ENCODE results near the gene CLEC4E.
"Not testable (repeated sequence)": the region's sequence is repeated elsewhere in the genome, so short reads cannot be mapped to it uniquely, and the experiment has no call there.

Gene CLEC4E

GRCh38 chr12:8540831-8541230 lies at the start of gene CLEC4E:
Gene CLEC4E, minus strand, starts transcription at chr12:8540905. Its CDS starts 108 bp downstream, at chr12:8540797.
- not testable (repeated sequence) for DNase-seq

DNA sequence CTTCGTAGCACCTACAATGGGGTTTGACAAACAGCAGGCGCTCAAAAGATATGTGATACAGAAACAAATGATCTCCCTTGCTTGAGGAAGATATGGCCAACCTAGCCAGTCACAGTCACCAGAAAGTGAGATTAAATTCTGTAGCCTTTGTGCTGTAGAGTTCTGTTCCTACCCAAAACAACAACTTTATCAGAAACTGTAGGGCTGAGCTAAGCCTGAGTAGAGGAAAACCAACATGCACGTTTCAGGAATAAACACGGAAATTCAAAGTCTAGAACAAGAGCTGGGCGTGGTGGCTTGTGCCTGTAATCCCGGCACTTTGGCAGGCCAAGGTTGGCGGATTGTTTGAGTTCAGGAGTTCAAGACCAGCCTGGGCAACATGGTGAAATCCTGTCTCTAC lies 49.0 kb upstream of the CLEC4E start:
- no peak for DNase-seq

DNA sequence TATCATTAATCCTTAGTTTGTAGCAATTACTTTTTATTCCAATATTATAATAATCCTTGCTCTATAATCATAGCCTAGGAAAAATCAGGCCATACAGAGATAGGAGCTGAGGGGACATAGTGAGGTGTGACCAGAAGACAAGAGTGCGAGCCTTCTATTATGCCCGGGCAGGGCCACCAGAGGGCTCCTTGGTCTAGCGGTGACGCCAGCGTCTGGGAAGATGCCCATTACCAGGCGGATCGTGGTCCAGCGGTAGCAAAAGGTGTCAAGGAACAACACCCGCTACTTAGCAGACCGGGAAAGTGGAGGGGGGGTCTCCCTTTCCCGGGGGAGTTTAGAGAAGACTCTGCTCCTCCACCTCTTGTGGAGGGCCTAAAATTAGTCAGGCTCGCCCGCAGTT lies 43.8 kb upstream of the CLEC4E start:
- not testable (repeated sequence) for DNase-seq

- no peak for DNase-seq
Measured at GRCh38 chr12:8584004-8584403, 43.3 kb upstream of the CLEC4E start.

DNA sequence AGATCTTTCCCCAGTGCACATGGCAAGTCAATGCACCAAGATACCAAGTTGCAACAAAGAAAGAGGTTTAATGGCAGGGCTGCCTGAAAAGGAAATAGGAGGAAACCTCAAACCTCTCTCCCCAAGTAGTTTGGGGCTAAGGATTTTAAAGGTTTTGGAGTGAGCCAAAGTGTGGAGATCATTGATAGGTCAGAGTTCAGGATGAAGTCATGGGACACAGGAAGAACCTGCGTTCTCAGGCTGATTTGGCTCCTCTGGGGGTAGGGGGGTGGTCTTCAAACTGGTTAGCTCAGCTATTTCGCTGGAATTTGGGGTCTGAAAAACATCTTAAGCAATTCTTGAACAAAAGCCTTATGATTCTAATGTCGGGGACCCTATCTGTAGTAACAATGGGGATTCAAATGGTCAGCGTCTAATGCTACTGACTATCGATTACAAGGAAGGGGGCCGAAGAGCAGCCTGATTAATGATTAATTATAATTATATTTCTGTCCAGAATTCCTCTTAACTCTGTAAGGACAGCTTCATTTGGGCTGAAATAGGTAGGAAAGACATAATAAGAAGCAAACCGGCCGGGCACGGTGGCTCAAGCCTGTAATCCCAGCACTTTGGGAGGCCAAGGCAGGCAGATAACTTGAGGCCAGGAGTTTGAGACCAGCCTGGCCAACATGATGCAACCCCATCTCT lies 40.5 kb upstream of the CLEC4E start:
- no peak for DNase-seq

- no peak for DNase-seq
Measured at GRCh38 chr12:8577879-8578278, 37.2 kb upstream of the CLEC4E start.

- no peak for DNase-seq
Measured at GRCh38 chr12:8572507-8572906, 31.8 kb upstream of the CLEC4E start.

DNA sequence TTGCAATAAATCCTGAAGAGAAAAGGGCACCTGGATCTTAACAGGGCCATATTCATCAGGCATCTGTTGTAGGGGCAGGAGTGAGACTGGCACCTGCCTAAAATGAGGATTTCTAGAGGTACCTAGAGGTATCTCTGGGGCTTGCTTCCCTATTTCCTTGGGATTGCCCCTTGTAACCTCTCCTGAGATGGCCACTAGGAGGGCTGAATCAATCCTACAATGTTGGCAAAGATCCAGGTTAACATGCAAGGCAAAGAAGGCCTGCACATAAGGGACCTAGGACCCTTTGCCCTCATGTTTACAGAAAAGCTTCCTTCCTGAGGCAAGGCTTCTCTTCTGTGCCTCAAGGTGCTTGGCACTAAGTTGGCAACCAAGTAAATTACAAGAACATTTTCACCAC lies 25.8 kb upstream of the CLEC4E start:
- no peak for DNase-seq

DNA sequence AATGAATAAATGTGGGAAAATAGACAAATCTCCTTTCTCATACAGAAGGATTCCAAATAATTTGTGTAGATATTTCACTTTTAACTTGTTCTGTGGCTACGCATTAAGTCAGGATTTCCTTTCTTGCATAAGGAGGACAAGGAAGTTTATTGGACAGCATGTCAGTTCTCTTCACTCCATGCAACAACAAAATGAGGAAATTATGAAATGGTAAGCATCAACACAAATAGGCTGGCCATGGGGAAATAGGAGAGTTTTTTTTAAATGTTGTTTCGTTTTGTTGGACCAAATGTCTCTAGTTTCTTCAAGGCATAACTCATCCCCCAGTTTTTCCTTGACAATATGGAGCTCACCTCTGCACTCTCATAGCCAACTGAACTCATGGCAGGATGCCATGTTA lies 25.3 kb upstream of the CLEC4E start:
- not testable (repeated sequence) for DNase-seq

DNA sequence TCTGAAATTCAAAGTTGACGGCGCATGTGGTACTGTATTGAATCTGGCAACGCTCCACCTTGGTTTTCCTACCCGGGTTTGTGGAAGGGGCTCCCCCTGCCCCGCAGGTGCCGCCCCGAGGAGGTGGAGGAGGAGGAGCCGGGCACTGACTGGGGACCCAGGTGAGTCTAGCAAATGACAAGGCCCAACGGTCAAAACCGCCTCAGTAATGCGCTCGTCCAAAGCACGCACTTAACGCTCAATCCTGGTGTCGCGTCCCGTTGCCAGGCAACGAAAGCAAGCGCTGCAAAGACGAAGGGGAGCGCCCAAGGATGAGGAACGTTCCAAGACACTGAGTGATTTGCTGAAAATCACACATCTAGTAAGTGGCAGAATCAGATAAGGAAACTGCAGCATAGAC lies 24.0 kb upstream of the CLEC4E start:
- DNase-seq = no peak

DNA sequence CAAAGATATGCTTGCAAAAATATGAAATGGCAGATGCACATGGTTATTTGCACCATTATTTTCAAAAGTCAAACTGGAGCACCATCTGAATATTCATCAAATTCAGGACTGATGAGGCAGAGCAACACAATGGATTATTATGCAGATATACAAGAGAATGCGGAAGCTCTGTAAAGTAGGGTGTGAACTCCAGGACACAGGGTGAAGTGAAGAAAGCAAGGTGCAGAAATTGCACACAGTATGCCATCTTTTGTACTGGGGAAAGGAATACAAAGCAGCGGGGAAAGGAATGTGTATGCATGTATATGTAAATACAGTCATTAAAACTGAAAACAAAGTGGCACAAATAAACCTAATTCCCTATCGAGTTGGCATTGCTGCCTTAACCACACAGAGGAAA lies 22.7 kb upstream of the CLEC4E start:
- no peak for DNase-seq

- no peak for DNase-seq
Measured at GRCh38 chr12:8562310-8562709, 21.6 kb upstream of the CLEC4E start.

- no peak for DNase-seq
Measured at GRCh38 chr12:8561011-8561410, 20.3 kb upstream of the CLEC4E start.

DNA sequence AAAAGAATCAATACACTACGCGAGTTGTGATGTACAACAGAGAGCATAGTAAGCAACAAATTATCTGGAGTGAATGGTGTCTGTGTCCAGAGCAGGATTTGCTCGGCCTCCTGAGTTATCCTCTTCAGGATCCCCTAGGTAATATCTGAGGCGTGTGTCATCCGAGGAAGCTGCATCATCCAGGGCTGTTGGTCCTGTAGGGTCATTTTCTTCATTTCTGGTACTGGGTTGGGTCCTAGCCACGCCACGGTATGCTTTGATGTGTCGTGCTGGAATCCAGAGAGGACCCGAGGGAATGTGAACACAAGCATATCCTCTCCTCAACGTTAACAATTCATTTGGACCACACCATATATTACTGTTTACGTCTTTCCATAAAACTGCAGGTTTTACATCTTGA lies 19.0 kb upstream of the CLEC4E start:
- no peak for DNase-seq

DNA sequence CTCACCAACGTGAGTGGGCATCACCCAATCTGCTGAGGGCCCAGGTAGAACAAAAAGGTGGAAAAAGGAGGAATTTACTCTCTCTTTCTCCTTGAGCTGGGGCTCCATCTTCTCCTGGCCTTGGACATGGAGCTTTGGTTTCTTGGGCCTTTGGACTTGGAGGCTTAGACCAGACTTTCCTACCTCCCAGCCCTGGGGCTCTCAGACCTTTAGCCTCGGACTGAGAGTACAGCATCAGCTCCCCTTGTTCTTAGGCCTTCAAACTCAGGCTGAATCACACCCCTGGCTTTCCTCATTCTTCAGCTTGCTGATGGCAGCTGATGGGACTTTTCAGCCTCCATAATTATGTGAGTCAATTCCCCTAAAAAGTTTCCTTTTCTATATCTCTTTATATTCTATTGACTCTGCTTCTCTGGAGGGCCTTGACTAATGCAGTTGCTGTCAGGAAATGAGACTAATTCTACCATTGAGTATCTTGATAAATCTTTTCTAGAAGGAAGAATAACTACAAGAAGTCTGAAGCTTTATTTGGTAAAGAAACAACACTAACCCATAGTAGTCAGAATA lies 15.9 kb upstream of the CLEC4E start:
- no peak for DNase-seq

DNA sequence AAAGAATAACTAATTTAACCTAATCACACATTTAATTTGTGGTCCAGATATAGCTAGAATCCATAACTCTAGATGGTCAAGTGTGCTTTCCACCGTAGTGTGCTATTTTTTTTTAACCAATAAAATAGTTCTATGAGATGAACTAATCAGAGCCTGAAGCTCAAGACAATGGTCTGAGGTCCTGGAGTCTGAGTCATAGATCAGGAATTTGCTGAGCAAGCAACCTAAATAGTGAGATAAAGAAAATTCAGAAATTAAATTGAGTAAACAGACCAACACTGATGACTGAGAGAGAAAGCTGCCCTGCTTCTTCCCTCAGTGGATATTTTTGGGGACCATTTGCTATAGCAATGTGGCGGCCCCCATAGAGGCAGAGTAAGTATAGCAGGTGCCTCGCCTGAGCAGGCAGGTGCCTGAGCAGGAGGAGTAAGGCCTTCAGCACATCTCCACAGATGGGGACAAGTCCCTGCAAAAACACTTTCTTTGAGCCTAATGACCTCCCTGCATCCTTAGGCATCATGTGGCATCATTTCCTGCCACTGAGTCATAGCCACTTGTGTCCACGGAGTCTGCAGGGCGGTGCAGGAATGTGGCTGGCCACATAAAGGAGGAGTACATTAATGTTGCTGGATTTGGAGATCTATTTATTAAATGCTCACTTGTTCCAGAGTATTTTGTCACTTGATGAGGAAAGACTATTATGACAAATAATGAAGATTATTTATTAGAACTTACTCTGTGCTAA lies 13.9 kb upstream of the CLEC4E start:
- DNase-seq = no peak

- no peak for DNase-seq
Measured at GRCh38 chr12:8553088-8553627, 12.5 kb upstream of the CLEC4E start.

DNA sequence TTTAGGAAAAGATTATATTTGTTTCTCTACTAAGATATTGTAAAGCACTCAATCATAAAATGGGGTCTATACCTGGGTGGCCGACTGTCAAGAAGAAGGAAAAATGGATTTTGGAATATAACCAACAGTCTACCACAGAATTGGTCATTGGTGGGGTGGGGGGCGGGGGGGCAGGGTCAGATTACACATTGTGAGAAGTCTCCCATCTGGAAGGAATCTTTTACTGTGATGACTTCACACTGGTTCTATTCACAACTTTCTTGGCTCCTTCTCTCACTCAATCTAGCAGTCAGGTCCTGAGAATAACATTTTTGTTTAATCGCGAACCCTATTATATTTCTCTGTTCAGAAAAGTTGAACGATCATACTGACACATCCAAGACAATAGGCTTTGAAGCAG lies 8.7 kb upstream of the CLEC4E start:
- no peak for DNase-seq

DNA sequence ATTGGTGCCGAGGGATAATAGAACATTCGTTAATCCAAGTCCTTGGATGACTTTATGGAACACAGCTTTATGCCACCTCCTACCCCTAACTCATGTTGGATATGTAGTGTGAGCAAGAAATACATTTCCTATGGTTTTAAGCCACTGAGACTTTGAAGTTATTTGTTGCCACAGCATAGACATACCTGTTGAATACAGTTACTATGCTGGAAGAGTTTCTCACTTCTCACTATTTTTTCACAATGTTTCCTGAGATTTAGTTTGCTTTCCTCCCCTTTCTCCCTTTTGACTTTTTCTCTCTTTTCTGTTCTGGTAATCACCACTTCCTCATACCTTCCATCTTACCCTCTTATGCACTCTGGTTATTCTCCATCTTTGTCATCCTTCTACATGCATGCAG lies 7.5 kb upstream of the CLEC4E start:
- DNase-seq = no peak

DNA sequence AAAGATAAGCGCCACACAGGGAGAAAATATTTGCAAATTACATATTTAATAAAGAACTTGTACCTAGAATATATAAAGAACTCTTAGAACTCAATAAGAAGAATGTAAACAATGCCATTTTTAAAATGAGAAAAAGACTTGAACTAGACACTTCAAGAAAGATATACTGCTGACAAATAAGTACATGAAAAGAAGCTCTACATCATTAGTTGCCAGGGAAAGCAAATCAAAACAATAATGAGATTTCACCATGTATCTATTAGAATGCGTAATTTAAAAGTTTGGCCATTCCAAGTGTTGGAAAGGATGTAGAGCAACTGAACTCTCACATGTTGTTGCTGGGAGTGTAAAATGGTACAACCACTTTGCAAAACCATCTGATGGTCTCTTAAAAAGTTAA lies 6.9 kb upstream of the CLEC4E start:
- DNase-seq = no peak

- DNase-seq = no peak
Measured at GRCh38 chr12:8546591-8546990, 5.9 kb upstream of the CLEC4E start.

GRCh38 chr12:8544295-8544694 lies 3.6 kb upstream of the CLEC4E start:
- peak; percentile 64 for DNase-seq

GRCh38 chr12:8541562-8541961 lies 857 bp upstream of the CLEC4E start:
- DNase-seq = no peak

DNA sequence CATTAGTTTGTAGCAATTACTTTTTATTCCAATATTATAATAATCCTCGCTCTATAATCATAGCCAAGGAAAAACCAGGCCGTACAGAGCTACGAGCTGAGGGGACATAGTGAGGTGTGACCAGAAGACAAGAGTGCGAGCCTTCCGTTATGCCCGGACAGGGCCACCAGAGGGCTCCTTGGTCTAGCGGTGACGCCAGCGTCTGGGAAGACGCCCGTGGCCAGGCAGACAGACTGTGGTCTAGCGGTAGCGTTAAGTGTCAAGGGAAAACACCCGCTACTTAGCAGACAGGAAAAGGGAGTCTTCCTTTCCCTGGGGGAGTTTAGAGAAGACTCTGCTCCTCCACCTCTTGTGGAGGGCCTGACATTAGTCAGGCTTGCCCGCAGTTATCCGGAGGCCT lies 2.9 kb downstream of the CLEC4E start:
- not testable (repeated sequence) for DNase-seq
